ENCODE results near the gene GPR161.
A peak's percentile ranks its signal among the peaks of the same experiment; 100 is the strongest.

GPR161 gene

GRCh38 chr1:168146626-168147025 lies 9.9 kb upstream of the GPR161 start:
- DNase-seq: no peak

GRCh38 chr1:168146160-168146539 lies 9.4 kb upstream of the GPR161 start:
- no peak for DNase-seq

GRCh38 chr1:168145184-168146159 lies 8.7 kb upstream of the GPR161 start:
- DNase-seq: peak; percentile 81 to 96

- DNase-seq: no peak
Observed at GRCh38 chr1:168141871-168142385, 5.2 kb upstream of the GPR161 start.

GRCh38 chr1:168139070-168139469 lies 2.3 kb upstream of the GPR161 start:
- no peak for DNase-seq

- no peak for DNase-seq
Observed at GRCh38 chr1:168138134-168138533, 1.4 kb upstream of the GPR161 start.

- no peak for DNase-seq
Observed at GRCh38 chr1:168137515-168137821, 738 bp upstream of the GPR161 start.

GRCh38 chr1:168135921-168136708 lies 615 bp downstream of the GPR161 start:
- peak in 1 of 2 experiments; percentile 85 for DNase-seq

GRCh38 chr1:168135116-168135920 lies 1.4 kb downstream of the GPR161 start:
- peak; percentile 60 to 82 for DNase-seq

- peak in 1 of 2 experiments; percentile 41 for DNase-seq
Observed at GRCh38 chr1:168134642-168135041, 2.1 kb downstream of the GPR161 start.

- no peak for DNase-seq
Observed at GRCh38 chr1:168134132-168134531, 2.6 kb downstream of the GPR161 start.

GRCh38 chr1:168129933-168130332 lies 6.8 kb downstream of the GPR161 start:
- no peak for DNase-seq

- no peak for DNase-seq
Observed at GRCh38 chr1:168127503-168127902, 9.2 kb downstream of the GPR161 start.

- no peak for DNase-seq
Observed at GRCh38 chr1:168125051-168125450, 11.7 kb downstream of the GPR161 start.

GRCh38 chr1:168121401-168122011 lies 15.2 kb downstream of the GPR161 start:
- DNase-seq: no peak

GRCh38 chr1:168119750-168120149 lies 17.0 kb downstream of the GPR161 start:
- no peak for DNase-seq

GRCh38 chr1:168116327-168116799 lies 20.4 kb downstream of the GPR161 start:
- no peak for DNase-seq

- DNase-seq: no peak
Observed at GRCh38 chr1:168114845-168115244, 21.9 kb downstream of the GPR161 start.

- no peak for DNase-seq
Observed at GRCh38 chr1:168112673-168113305, 23.9 kb downstream of the GPR161 start.

- DNase-seq: no peak
Observed at GRCh38 chr1:168110896-168111545, 25.7 kb downstream of the GPR161 start.

GRCh38 chr1:168106274-168106673 lies 30.5 kb downstream of the GPR161 start:
- no peak for DNase-seq
